ENCODE results near the gene FAHD2A.

GRCh38 chr2:95388856-95389244 is 13.7 kb upstream of the FAHD2A start:
- no peak for TF ChIP-seq CTCF (IDR thresholded peaks at IDR 0.05)
- TF ChIP-seq POLR2A (IDR thresholded peaks at IDR 0.05), result no peak
